Measurements from ENCODE around the gene NGFR. TPM values are rescaled to one million over a fixed set of nuclear protein-coding genes. Genes with fewer than 3 reads are reported as not detected.
A peak's percentile ranks its signal among the peaks of the same experiment; 100 is the strongest.

The NGFR gene
- total RNA-seq, 1 experiment from 2014 or later, result 11.3 TPM

DNA sequence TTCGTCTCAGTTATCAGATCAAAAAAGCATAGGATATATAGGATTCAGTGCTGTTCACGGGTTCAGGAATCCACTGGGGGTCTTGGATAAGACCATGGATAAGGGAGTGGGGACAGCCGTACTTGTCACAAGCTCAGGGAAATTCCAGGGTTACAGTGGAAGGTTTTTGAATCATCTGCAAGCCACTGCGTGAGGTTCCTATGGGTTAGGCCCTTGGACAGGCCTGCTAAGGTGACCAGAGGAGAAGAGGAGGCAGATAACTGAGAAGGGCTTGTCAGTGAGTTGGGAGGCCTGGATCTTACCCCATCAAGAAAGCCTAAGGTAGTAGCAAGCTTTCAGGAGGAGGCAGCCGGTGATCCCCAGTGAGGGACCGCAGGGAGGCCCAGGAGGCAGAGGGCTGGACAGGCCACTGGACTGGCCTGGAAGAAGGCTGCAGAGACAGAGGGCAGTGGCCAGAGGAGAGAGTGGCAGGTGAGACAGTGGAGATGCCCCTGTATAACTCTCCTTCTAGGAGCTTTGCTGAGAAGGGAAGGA lies 27.3 kb downstream of the NGFR start:
- H3K4me3 Mint-ChIP-seq, result no peak overlapping the region
- TF ChIP-seq, protein P1, sequence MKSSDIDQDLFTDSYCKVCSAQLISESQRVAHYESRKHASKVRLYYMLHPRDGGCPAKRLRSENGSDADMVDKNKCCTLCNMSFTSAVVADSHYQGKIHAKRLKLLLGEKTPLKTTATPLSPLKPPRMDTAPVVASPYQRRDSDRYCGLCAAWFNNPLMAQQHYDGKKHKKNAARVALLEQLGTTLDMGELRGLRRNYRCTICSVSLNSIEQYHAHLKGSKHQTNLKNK (CRISPR knock-in tag; IDR thresholded peaks at IDR 0.05), result no peak
- TF ChIP-seq, protein P2, sequence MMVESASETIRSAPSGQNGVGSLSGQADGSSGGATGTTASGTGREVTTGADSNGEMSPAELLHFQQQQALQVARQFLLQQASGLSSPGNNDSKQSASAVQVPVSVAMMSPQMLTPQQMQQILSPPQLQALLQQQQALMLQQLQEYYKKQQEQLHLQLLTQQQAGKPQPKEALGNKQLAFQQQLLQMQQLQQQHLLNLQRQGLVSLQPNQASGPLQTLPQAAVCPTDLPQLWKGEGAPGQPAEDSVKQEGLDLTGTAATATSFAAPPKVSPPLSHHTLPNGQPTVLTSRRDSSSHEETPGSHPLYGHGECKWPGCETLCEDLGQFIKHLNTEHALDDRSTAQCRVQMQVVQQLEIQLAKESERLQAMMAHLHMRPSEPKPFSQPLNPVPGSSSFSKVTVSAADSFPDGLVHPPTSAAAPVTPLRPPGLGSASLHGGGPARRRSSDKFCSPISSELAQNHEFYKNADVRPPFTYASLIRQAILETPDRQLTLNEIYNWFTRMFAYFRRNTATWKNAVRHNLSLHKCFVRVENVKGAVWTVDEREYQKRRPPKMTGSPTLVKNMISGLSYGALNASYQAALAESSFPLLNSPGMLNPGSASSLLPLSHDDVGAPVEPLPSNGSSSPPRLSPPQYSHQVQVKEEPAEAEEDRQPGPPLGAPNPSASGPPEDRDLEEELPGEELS (CRISPR knock-in tag; IDR thresholded peaks at IDR 0.05), result no peak
- TF ChIP-seq, protein P3, sequence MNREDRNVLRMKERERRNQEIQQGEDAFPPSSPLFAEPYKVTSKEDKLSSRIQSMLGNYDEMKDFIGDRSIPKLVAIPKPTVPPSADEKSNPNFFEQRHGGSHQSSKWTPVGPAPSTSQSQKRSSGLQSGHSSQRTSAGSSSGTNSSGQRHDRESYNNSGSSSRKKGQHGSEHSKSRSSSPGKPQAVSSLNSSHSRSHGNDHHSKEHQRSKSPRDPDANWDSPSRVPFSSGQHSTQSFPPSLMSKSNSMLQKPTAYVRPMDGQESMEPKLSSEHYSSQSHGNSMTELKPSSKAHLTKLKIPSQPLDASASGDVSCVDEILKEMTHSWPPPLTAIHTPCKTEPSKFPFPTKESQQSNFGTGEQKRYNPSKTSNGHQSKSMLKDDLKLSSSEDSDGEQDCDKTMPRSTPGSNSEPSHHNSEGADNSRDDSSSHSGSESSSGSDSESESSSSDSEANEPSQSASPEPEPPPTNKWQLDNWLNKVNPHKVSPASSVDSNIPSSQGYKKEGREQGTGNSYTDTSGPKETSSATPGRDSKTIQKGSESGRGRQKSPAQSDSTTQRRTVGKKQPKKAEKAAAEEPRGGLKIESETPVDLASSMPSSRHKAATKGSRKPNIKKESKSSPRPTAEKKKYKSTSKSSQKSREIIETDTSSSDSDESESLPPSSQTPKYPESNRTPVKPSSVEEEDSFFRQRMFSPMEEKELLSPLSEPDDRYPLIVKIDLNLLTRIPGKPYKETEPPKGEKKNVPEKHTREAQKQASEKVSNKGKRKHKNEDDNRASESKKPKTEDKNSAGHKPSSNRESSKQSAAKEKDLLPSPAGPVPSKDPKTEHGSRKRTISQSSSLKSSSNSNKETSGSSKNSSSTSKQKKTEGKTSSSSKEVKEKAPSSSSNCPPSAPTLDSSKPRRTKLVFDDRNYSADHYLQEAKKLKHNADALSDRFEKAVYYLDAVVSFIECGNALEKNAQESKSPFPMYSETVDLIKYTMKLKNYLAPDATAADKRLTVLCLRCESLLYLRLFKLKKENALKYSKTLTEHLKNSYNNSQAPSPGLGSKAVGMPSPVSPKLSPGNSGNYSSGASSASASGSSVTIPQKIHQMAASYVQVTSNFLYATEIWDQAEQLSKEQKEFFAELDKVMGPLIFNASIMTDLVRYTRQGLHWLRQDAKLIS (CRISPR knock-in tag; IDR thresholded peaks at IDR 0.05; ENCODE audit: borderline replicate concordance), result no peak
- ATAC-seq (no peak), DNase-seq (ENCODE audit: low spot score) (peak; percentile 2)
- H3K4me1 Mint-ChIP-seq, result peaks cover 3% of the 10 kb centered on the region; the same call in 1 of the 2 replicates
- H3K27ac Mint-ChIP-seq, result no peak overlapping the region
- CTCF ChIA-PET, result interaction anchor here (1.1 to 6.2 kb wide), 7 partner anchors 7 to 87 kb away, joined by 3 to 33 read pairs (median 4); no protein-coding TSS in a partner anchor
- no peaks in the 10 kb centered on the region for H3K9me3 Mint-ChIP-seq
- H3K36me3 Mint-ChIP-seq, result no peaks in the 10 kb centered on the region
- POLR2A ChIA-PET, result interaction anchor here (0.6 kb wide), 1 partner anchor 14 kb away, joined by 3 read pairs; no protein-coding TSS in a partner anchor
- H3K27me3 Mint-ChIP-seq (ENCODE audit: low read depth), result no peaks in the 10 kb centered on the region; the same call in 1 of the 2 replicates

DNA sequence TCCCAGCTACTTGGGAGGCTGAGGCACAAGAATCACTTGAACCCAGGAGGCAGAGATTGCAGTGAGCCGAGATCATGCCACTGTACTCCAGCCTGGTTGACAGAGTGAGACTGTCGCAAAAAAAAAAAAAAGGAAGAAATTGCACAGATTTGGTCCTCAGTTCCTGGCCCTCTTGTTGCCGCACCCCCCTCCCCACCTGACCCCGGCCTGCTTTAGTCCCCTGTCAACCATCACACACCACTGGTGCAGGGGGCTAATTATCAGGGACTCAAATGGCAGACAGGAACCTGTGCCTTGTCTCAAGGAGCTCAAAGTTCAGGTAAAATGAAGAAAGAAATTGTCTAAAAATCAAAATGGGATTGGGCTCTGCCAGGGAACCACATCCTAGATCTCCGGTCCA lies 28.1 kb downstream of the NGFR start:
- Mint-ChIP-seq H3K9me3 (no peaks in the 10 kb centered on the region), H3K4me3 (no peak overlapping the region), H3K27ac (no peak overlapping the region), H3K4me1 (peaks cover 3% of the 10 kb centered on the region; the same call in 1 of the 2 replicates), H3K36me3 (no peaks in the 10 kb centered on the region), H3K27me3 (ENCODE audit: low read depth) (no peaks in the 10 kb centered on the region; the same call in 1 of the 2 replicates)
- DNase-seq (ENCODE audit: low spot score), result peak; percentile 4
- ATAC-seq, result no peak
- ChIA-PET POLR2A (interaction anchor here (0.6 kb wide), 1 partner anchor 276 kb away, joined by 5 read pairs; no protein-coding TSS in a partner anchor), CTCF (interaction anchor here (1.1 to 6.2 kb wide), 7 partner anchors 8 to 88 kb away, joined by 3 to 33 read pairs (median 5); no protein-coding TSS in a partner anchor)
- TF ChIP-seq ZNF317 (CRISPR knock-in tag; IDR thresholded peaks at IDR 0.05; ENCODE audit: borderline replicate concordance, low read depth) (no peak), NFE2L1 (CRISPR knock-in tag; IDR thresholded peaks at IDR 0.05) (no peak), RELA (CRISPR knock-in tag; IDR thresholded peaks at IDR 0.05; ENCODE audit: borderline replicate concordance) (no peak), GRHL2 (CRISPR knock-in tag; IDR thresholded peaks at IDR 0.05; ENCODE audit: insufficient replicate concordance, severe bottlenecking) (no peak), IRF2 (CRISPR knock-in tag; IDR thresholded peaks at IDR 0.05; ENCODE audit: borderline replicate concordance, low read depth) (no peak), HMGA2 (CRISPR knock-in tag; IDR thresholded peaks at IDR 0.05) (no peak), TP53 (CRISPR knock-in tag; IDR thresholded peaks at IDR 0.05) (no peak), ZNF396 (CRISPR knock-in tag; IDR thresholded peaks at IDR 0.05; ENCODE audit: borderline replicate concordance) (no peak)
- TF ChIP-seq, protein P4, sequence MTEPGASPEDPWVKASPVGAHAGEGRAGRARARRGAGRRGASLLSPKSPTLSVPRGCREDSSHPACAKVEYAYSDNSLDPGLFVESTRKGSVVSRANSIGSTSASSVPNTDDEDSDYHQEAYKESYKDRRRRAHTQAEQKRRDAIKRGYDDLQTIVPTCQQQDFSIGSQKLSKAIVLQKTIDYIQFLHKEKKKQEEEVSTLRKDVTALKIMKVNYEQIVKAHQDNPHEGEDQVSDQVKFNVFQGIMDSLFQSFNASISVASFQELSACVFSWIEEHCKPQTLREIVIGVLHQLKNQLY (CRISPR knock-in tag; IDR thresholded peaks at IDR 0.05), result no peak

Data from WTC11 (cell line).